Naive B cell (primary cell): ENCODE results near the gene NFX1. TPM values are rescaled to one million over a fixed set of nuclear protein-coding genes. Genes with fewer than 3 reads are reported as not detected.
A peak's percentile ranks its signal among the peaks of the same experiment; 100 is the strongest.
"Not testable (repeated sequence)": the region's sequence is repeated elsewhere in the genome, so short reads cannot be mapped to it uniquely, and the experiment has no call there.

Experiments used
- ATAC-seq, 2 donors: fragments of 150-1000 bp; cut with Tn5 transposase; 2 replicates each; pipeline ENCODE4 v1.10.0; 2021; ENCODE audit warnings: low read depth in 2 of 2, mild to moderate bottlenecking in 2 of 2, moderate library complexity in 2 of 2
- DNase-seq: peaks from one replicate; pipeline ENCODE4 v3.0.0; 2022
- H3K27ac Mint-ChIP-seq, 6 donors: one replicate each; pipeline ENCODE4 v1.8.0; 2020 to 2022; ENCODE audit warnings: mild to moderate bottlenecking in 6 of 6, mixed read lengths in 6 of 6, moderate library complexity in 5 of 6, inconsistent platforms in 2 of 6
- H3K27me3 Mint-ChIP-seq, 3 donors: one replicate each; pipeline ENCODE4 v1.8.0; 2021 to 2022; ENCODE audit warnings: mixed read lengths in 3 of 3, mild to moderate bottlenecking in 1 of 3
- H3K36me3 Mint-ChIP-seq, 2 donors: one replicate each; pipeline ENCODE4 v1.8.0; 2020 to 2022; ENCODE audit warnings: mixed read lengths in 2 of 2, inconsistent platforms in 1 of 2, mild to moderate bottlenecking in 1 of 2
- H3K4me1 Mint-ChIP-seq, 3 donors: one replicate each; pipeline ENCODE4 v1.8.0; 2020 to 2022; ENCODE audit warnings: mixed read lengths in 3 of 3, inconsistent platforms in 1 of 3, mild to moderate bottlenecking in 1 of 3, moderate library complexity in 1 of 3
- H3K4me3 Mint-ChIP-seq, 8 donors: one replicate each; pipeline ENCODE4 v1.8.0; 2020 to 2022; ENCODE audit warnings: mild to moderate bottlenecking in 8 of 8, mixed read lengths in 8 of 8, moderate library complexity in 8 of 8, inconsistent platforms in 2 of 8
- H3K9me3 Mint-ChIP-seq, 7 donors: one replicate each; pipeline ENCODE4 v1.8.0; 2020 to 2022; ENCODE audit warnings: mixed read lengths in 7 of 7, mild to moderate bottlenecking in 5 of 7, inconsistent platforms in 2 of 7, moderate library complexity in 1 of 7
- polyA plus RNA-seq, 6 donors: library from polyadenylated mRNA; unstranded; fragments of 300-500 nt; fragmentation: Illumina TruSeq; gene quantifications; one replicate each; pipeline ENCODE4 v1.2.3, GENCODE V29; 2021; ENCODE audit warnings: low read depth in 6 of 6

Gene NFX1
- polyA plus RNA-seq, 6 donors from 2014 or later = 25.7 to 59.9 (median 41.2) TPM

- H3K27me3 Mint-ChIP-seq = no peaks in the 10 kb centered on the region
- H3K9me3 Mint-ChIP-seq = peaks cover 0 to 1% (median 0%) of the 10 kb centered on the region in 7 donors
- H3K36me3 Mint-ChIP-seq = peaks cover 24 to 35% of the 10 kb centered on the region in 2 donors
- DNase-seq = no peak
- H3K27ac Mint-ChIP-seq = no peak overlapping the region
- ATAC-seq = no peak
- H3K4me1 Mint-ChIP-seq = no peaks in the 10 kb centered on the region
- H3K4me3 Mint-ChIP-seq = no peak overlapping the region
These were observed 39.7 kb downstream of the NFX1 start for GRCh38 chr9:33329979-33330378.

- Mint-ChIP-seq H3K9me3 (no peaks in the 10 kb centered on the region), H3K4me3 (no peak overlapping the region), H3K36me3 (peaks cover 21 to 36% of the 10 kb centered on the region in 2 donors), H3K4me1 (no peaks in the 10 kb centered on the region), H3K27me3 (no peaks in the 10 kb centered on the region), H3K27ac (peak overlapping the region in 2 of 6 donors; percentile 38 to 66)
- no peak for DNase-seq
- no peak for ATAC-seq
These were observed 41.1 kb downstream of the NFX1 start for GRCh38 chr9:33331377-33331891.

GRCh38 chr9:33332011-33332410 is 41.7 kb downstream of the NFX1 start:
- Mint-ChIP-seq H3K27ac (peak overlapping the region in 1 of 6 donors; percentile 66), H3K36me3 (peaks cover 21 to 36% of the 10 kb centered on the region in 2 donors)

GRCh38 chr9:33332956-33333355 is 42.6 kb downstream of the NFX1 start:
- H3K9me3 Mint-ChIP-seq, H3K4me3 Mint-ChIP-seq, H3K27ac Mint-ChIP-seq, DNase-seq, H3K4me1 Mint-ChIP-seq, H3K27me3 Mint-ChIP-seq, ATAC-seq: not testable (repeated sequence)
- peaks cover 21 to 36% of the 10 kb centered on the region in 2 donors for H3K36me3 Mint-ChIP-seq

More at GRCh38 chr9:33332011-33332410, 41.7 kb downstream of the NFX1 start:
- no peaks in the 10 kb centered on the region for H3K9me3 Mint-ChIP-seq
- no peaks in the 10 kb centered on the region for H3K4me1 Mint-ChIP-seq
- DNase-seq = no peak
- H3K27me3 Mint-ChIP-seq = no peaks in the 10 kb centered on the region
- ATAC-seq = no peak
- H3K4me3 Mint-ChIP-seq = no peak overlapping the region

- Mint-ChIP-seq H3K36me3 (peaks cover 32 to 38% of the 10 kb centered on the region in 2 donors), H3K4me3 (peak overlapping the region in 1 of 8 donors; percentile 15), H3K27me3 (no peaks in the 10 kb centered on the region), H3K9me3 (peaks cover 8 to 23% (median 20%) of the 10 kb centered on the region in 7 donors), H3K27ac (peak overlapping the region in 1 of 6 donors; percentile 16), H3K4me1 (peaks cover 0 to 3% (median 0%) of the 10 kb centered on the region in 3 donors)
- ATAC-seq = no peak
- DNase-seq = no peak
These were observed 49.9 kb downstream of the NFX1 start for GRCh38 chr9:33340186-33340585.

- Mint-ChIP-seq H3K27ac (no peak overlapping the region), H3K27me3 (no peaks in the 10 kb centered on the region), H3K4me3 (no peak overlapping the region), H3K36me3 (peaks cover 32 to 45% of the 10 kb centered on the region in 2 donors), H3K4me1 (peaks cover 0 to 3% (median 0%) of the 10 kb centered on the region in 3 donors), H3K9me3 (peaks cover 8 to 23% (median 20%) of the 10 kb centered on the region in 7 donors)
- DNase-seq (no peak), ATAC-seq (no peak)
These were observed 50.9 kb downstream of the NFX1 start for GRCh38 chr9:33341182-33341581.

GRCh38 chr9:33344145-33344544 is 53.8 kb downstream of the NFX1 start:
- Mint-ChIP-seq H3K36me3 (peaks cover 58 to 59% of the 10 kb centered on the region in 2 donors), H3K4me1 (peaks cover 0 to 5% (median 0%) of the 10 kb centered on the region in 3 donors), H3K27me3 (no peaks in the 10 kb centered on the region), H3K9me3 (peaks cover 7 to 19% (median 16%) of the 10 kb centered on the region in 7 donors), H3K27ac (peak overlapping the region in 3 of 6 donors; percentile 36 to 86 (median 65)), H3K4me3 (peak overlapping the region in 1 of 8 donors; percentile 31)
- no peak for DNase-seq
- no peak for ATAC-seq

- Mint-ChIP-seq H3K9me3 (no peaks in the 10 kb centered on the region), H3K27me3 (no peaks in the 10 kb centered on the region), H3K36me3 (peaks cover 41 to 42% of the 10 kb centered on the region in 2 donors), H3K4me1 (peaks cover 0 to 7% (median 0%) of the 10 kb centered on the region in 3 donors), H3K4me3 (peak overlapping the region in 1 of 8 donors; percentile 13), H3K27ac (peak overlapping the region in 2 of 6 donors; percentile 67 to 90)
- no peak for ATAC-seq
- no peak for DNase-seq
These were observed 56.2 kb downstream of the NFX1 start for GRCh38 chr9:33346564-33346963.

- no peaks in the 10 kb centered on the region for H3K9me3 Mint-ChIP-seq
- H3K4me1 Mint-ChIP-seq = peaks cover 0 to 11% (median under 1%) of the 10 kb centered on the region in 3 donors
- no peaks in the 10 kb centered on the region for H3K27me3 Mint-ChIP-seq
- H3K4me3 Mint-ChIP-seq = no peak overlapping the region
- H3K27ac Mint-ChIP-seq = peak overlapping the region; percentile 2 to 82 (median 26)
- peaks cover 39 to 40% of the 10 kb centered on the region in 2 donors for H3K36me3 Mint-ChIP-seq
- ATAC-seq (no peak), DNase-seq (no peak)
These were observed 58.7 kb downstream of the NFX1 start for GRCh38 chr9:33348998-33349397.

GRCh38 chr9:33349743-33350142 is 59.4 kb downstream of the NFX1 start:
- H3K27me3 Mint-ChIP-seq = no peaks in the 10 kb centered on the region
- no peaks in the 10 kb centered on the region for H3K9me3 Mint-ChIP-seq
- H3K36me3 Mint-ChIP-seq = peaks cover 35% of the 10 kb centered on the region in 2 donors
- H3K27ac Mint-ChIP-seq = peak overlapping the region in 2 of 6 donors; percentile 7 to 50
- no peak overlapping the region for H3K4me3 Mint-ChIP-seq
- DNase-seq = no peak
- ATAC-seq = no peak
- H3K4me1 Mint-ChIP-seq = peaks cover 0 to 9% (median 7%) of the 10 kb centered on the region in 3 donors

GRCh38 chr9:33350310-33350709 is 60.0 kb downstream of the NFX1 start:
- Mint-ChIP-seq H3K27me3 (no peaks in the 10 kb centered on the region), H3K27ac (peak overlapping the region in 1 of 6 donors; percentile 49), H3K36me3 (peaks cover 40 to 41% of the 10 kb centered on the region in 2 donors), H3K4me1 (peaks cover 0 to 9% (median 7%) of the 10 kb centered on the region in 3 donors), H3K9me3 (no peaks in the 10 kb centered on the region), H3K4me3 (no peak overlapping the region)
- ATAC-seq (no peak), DNase-seq (no peak)

GRCh38 chr9:33351547-33351946 is 61.2 kb downstream of the NFX1 start:
- Mint-ChIP-seq H3K9me3 (no peaks in the 10 kb centered on the region), H3K4me1 (peaks cover 0 to 9% (median 7%) of the 10 kb centered on the region in 3 donors), H3K27me3 (no peaks in the 10 kb centered on the region), H3K27ac (peak overlapping the region in 4 of 6 donors; percentile 24 to 89 (median 70)), H3K4me3 (no peak overlapping the region), H3K36me3 (peaks cover 30 to 37% of the 10 kb centered on the region in 2 donors)
- ATAC-seq (no peak), DNase-seq (no peak)

GRCh38 chr9:33354651-33355211 is 64.4 kb downstream of the NFX1 start:
- H3K27me3 Mint-ChIP-seq = no peaks in the 10 kb centered on the region
- H3K4me3 Mint-ChIP-seq = no peak overlapping the region
- H3K9me3 Mint-ChIP-seq = no peaks in the 10 kb centered on the region
- H3K4me1 Mint-ChIP-seq = peaks cover 0 to 7% (median 5%) of the 10 kb centered on the region in 3 donors
- H3K27ac Mint-ChIP-seq = peak overlapping the region in 5 of 6 donors; percentile 22 to 94 (median 62)
- ATAC-seq (no peak), DNase-seq (no peak)
- peaks cover 5 to 8% of the 10 kb centered on the region in 2 donors for H3K36me3 Mint-ChIP-seq

- Mint-ChIP-seq H3K4me1 (peaks cover 0 to 7% (median 5%) of the 10 kb centered on the region in 3 donors), H3K27ac (peak overlapping the region in 1 of 6 donors; percentile 32), H3K4me3 (no peak overlapping the region), H3K27me3 (no peaks in the 10 kb centered on the region), H3K36me3 (peaks cover 5 to 15% of the 10 kb centered on the region in 2 donors), H3K9me3 (no peaks in the 10 kb centered on the region)
- ATAC-seq (no peak), DNase-seq (no peak)
These were observed 65.6 kb downstream of the NFX1 start for GRCh38 chr9:33355933-33356332.
